Keratinocyte (primary cell): ENCODE results near the gene THBD. TPM values are rescaled to one million over a fixed set of nuclear protein-coding genes. Genes with fewer than 3 reads are reported as not detected.
A peak's percentile ranks its signal among the peaks of the same experiment; 100 is the strongest.

Source experiments
- DNase-seq: peaks from one replicate; pipeline ENCODE4 v3.0.0-alpha.2; 2011; ENCODE audit warnings: low read depth, missing footprints, low spot score
- FAIRE-seq: peaks from 2 replicates; lab custom pipeline; 2011; peaks lifted over from hg19 to GRCh38; lab: Jason Lieb, UNC
- H2AFZ ChIP-seq: 2 replicates; pipeline ENCODE4 v1.6.0; 2012; ENCODE audit warnings: low read length, control low read depth, inconsistent platforms; ENCODE audit not compliant: control insufficient read depth
- H3K27ac ChIP-seq: 2 replicates; pipeline ENCODE4 v1.5.1; 2011; ENCODE audit warnings: low read length; ENCODE audit not compliant: control insufficient read depth, insufficient read depth
- H3K27me3 ChIP-seq: 3 replicates; pipeline ENCODE4 v1.6.0; 2011; ENCODE audit warnings: low read length; ENCODE audit not compliant: control insufficient read depth, insufficient read depth; ENCODE audit errors: extremely low read depth
- H3K36me3 ChIP-seq, 2 experiments: 2 replicates in 1 of 2; 3 replicates in 1 of 2; pipeline ENCODE4 v1.5.1; 2011; ENCODE audit warnings: low read length in 2 of 2, mild to moderate bottlenecking in 1 of 2; ENCODE audit not compliant: control insufficient read depth in 2 of 2, insufficient read depth in 2 of 2; ENCODE audit errors: extremely low read depth in 1 of 2
- H3K4me1 ChIP-seq: 3 replicates; pipeline ENCODE4 v1.5.1; 2011; ENCODE audit warnings: low read length; ENCODE audit not compliant: control insufficient read depth, insufficient read depth; ENCODE audit errors: extremely low read depth
- H3K4me2 ChIP-seq: 3 replicates; pipeline ENCODE4 v1.6.0; 2011; ENCODE audit warnings: low read depth, low read length; ENCODE audit not compliant: control insufficient read depth, insufficient read depth; ENCODE audit errors: extremely low read depth
- H3K4me3 ChIP-seq, 3 experiments: fragments of 200-600 bp in 1 of 3; sonication (generic) in 1 of 3; 2 replicates in 2 of 3; 3 replicates in 1 of 3; pipeline ENCODE4 v1.5.1; 2011 to 2016; ENCODE audit warnings: low read length in 3 of 3, mild to moderate bottlenecking in 3 of 3, control low read depth in 2 of 3, inconsistent platforms in 1 of 3, low read depth in 1 of 3, mixed read lengths in 1 of 3, mixed run types in 1 of 3, moderate library complexity in 1 of 3; ENCODE audit not compliant: control insufficient read depth in 2 of 3, insufficient read depth in 2 of 3; ENCODE audit errors: extremely low read depth in 1 of 3
- H3K79me2 ChIP-seq: 2 replicates; pipeline ENCODE4 v1.6.0; 2012; ENCODE audit warnings: low read length; ENCODE audit not compliant: control insufficient read depth, insufficient read depth
- H3K9ac ChIP-seq: 3 replicates; pipeline ENCODE4 v1.6.0; 2011; ENCODE audit warnings: low read length; ENCODE audit not compliant: control insufficient read depth, insufficient read depth; ENCODE audit errors: extremely low read depth
- H3K9me1 ChIP-seq: 3 replicates; pipeline ENCODE4 v1.6.0; 2011; ENCODE audit warnings: low read length; ENCODE audit not compliant: control insufficient read depth, insufficient read depth; ENCODE audit errors: extremely low read depth
- H3K9me3 ChIP-seq: 2 replicates; pipeline ENCODE4 v1.5.1; 2012; ENCODE audit warnings: low read depth, low read length; ENCODE audit not compliant: control insufficient read depth
- H4K20me1 ChIP-seq: 3 replicates; pipeline ENCODE4 v1.6.0; 2011; ENCODE audit warnings: low read length; ENCODE audit not compliant: control insufficient read depth, insufficient read depth; ENCODE audit errors: extremely low read depth
- EZH2 ChIP-seq: IDR thresholded peaks from one replicate; pipeline ENCODE4 v1.6.1; 2012; ENCODE audit warnings: inconsistent platforms, mild to moderate bottlenecking, low read length, moderate library complexity
- dilution Hi-C: fragments of 300-500 bp; cut with MboI; formaldehyde crosslinking; loops from one replicate; pipeline ENCODE4 v1.7.0; 2020; ENCODE audit warnings: low sequenced_read_pairs; ENCODE audit not compliant: extremely low pct_ligation_motif_present
- polyA plus RNA-seq, 5 experiments: library from polyadenylated mRNA; depleted of rRNA in 3 of 5; stranded (reverse) in 3 of 5; stranded (forward) in 1 of 5; unstranded in 1 of 5; fragments of >200 nt; gene quantifications; 1 replicate in 1 of 5; 2 replicates in 3 of 5; 3 replicates in 1 of 5; pipeline versions ENCODE4 v1.2.1 to v1.2.3, GENCODE V29; 2011 to 2012; ENCODE audit warnings: missing spikeins in 2 of 5, low read depth in 1 of 5, low replicate concordance in 1 of 5
- TF ChIP-seq, protein P1 (sequence below), 3 experiments: IDR thresholded peaks in 1 of 3; conservative IDR thresholded peaks in 1 of 3; optimal IDR thresholded peaks in 1 of 3; 2 replicates in 2 of 3; 3 replicates in 1 of 3; pipeline versions ENCODE3 to v1.5.1; 2011; ENCODE audit warnings: low read length in 3 of 3, mild to moderate bottlenecking in 3 of 3, moderate library complexity in 2 of 3, control low read depth in 1 of 3, inconsistent platforms in 1 of 3; ENCODE audit not compliant: insufficient read depth in 2 of 3; ENCODE audit errors: extremely low read depth in 1 of 3

The THBD gene
- polyA plus RNA-seq, 1 donor (not counting 4 experiments of a cell fraction or from before 2014, with no cell fraction given), result 4.7 TPM

DNA sequence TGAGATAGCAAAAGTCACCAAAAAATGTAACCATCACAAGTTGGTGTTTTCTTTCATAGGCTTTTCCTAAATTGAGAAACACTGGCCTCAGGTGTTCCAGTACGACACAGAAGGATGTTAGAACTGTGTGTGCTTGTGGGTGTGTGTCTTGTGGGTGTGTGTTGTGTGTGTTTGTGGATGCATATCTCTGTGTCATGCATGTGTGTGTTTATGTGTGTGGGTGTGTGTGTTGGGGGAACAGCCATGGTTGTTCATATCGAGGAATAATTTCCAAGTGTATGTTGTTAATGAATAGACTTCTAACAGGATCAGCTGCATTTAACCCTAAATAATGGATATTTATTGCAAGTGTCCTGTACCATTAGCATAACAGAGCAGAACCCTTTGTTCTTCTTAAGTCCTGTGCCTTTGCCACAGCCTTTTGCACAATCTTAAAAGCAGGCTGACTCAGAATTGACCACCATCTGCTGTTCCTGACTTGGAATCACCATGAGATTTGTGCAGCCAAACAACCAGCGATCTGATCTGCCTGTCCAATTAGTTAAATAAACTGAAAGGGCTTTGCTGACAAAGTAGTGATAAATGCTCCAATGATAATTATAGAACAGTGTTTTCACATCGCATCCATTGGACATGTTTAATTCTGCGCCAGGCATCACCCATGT lies 29.0 kb upstream of the THBD start:
- H2AFZ ChIP-seq, result no peak overlapping the region
- no peak overlapping the region for H3K4me3 ChIP-seq
- H3K9me3 ChIP-seq, result no peaks in the 10 kb centered on the region
- no peak for DNase-seq
- H3K4me2 ChIP-seq, result no peak overlapping the region
- H4K20me1 ChIP-seq, result no peaks in the 10 kb centered on the region
- TF ChIP-seq EZH2, result no peak
- H3K79me2 ChIP-seq, result no peaks in the 10 kb centered on the region
- H3K9ac ChIP-seq, result no peak overlapping the region
- H3K27ac ChIP-seq, result no peak overlapping the region
- H3K36me3 ChIP-seq, result no peaks in the 10 kb centered on the region
- no peaks in the 10 kb centered on the region for H3K9me1 ChIP-seq
- no peaks in the 10 kb centered on the region for H3K27me3 ChIP-seq
- no peak for FAIRE-seq
- dilution Hi-C loops, result no loop called here
- H3K4me1 ChIP-seq, result peaks cover 9% of the 10 kb centered on the region

DNA sequence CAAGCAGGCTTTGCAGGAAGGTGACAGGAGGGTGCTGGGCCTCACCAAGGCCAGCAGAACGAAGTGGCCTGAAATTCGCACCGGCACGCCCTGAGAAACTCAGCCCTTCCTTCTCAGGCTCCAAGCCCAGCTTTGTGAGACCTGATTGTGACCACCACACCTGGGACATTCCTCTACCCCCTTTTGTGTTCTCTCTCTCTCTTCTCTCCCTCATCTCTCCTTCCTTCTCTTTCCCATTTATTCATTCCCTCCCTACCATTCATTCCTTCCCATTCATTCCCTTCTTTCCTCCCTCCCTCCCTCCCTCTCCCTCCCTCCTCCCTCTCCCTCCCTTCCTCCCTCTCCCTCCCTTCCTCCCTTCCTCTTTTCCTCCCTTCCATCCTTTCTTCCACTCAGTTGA lies 27.8 kb upstream of the THBD start:
- dilution Hi-C loops, result no loop called here
- no peaks in the 10 kb centered on the region for H3K36me3 ChIP-seq
- no peak overlapping the region for H3K9ac ChIP-seq
- TF ChIP-seq, protein P1, sequence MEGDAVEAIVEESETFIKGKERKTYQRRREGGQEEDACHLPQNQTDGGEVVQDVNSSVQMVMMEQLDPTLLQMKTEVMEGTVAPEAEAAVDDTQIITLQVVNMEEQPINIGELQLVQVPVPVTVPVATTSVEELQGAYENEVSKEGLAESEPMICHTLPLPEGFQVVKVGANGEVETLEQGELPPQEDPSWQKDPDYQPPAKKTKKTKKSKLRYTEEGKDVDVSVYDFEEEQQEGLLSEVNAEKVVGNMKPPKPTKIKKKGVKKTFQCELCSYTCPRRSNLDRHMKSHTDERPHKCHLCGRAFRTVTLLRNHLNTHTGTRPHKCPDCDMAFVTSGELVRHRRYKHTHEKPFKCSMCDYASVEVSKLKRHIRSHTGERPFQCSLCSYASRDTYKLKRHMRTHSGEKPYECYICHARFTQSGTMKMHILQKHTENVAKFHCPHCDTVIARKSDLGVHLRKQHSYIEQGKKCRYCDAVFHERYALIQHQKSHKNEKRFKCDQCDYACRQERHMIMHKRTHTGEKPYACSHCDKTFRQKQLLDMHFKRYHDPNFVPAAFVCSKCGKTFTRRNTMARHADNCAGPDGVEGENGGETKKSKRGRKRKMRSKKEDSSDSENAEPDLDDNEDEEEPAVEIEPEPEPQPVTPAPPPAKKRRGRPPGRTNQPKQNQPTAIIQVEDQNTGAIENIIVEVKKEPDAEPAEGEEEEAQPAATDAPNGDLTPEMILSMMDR (optimal IDR thresholded peaks at IDR 0.05 in 1 of 3, IDR thresholded peaks at IDR 0.05 in 1 of 3, conservative IDR thresholded peaks at IDR 0.05 in 1 of 3; ENCODE audit: extremely low read depth in 1 of 3, insufficient read depth in 2 of 3, low read length in 3 of 3), result no peak
- no peak for TF ChIP-seq EZH2
- no peak overlapping the region for H3K4me3 ChIP-seq
- no peak overlapping the region for H3K27ac ChIP-seq
- H4K20me1 ChIP-seq, result no peaks in the 10 kb centered on the region
- H3K9me1 ChIP-seq, result no peaks in the 10 kb centered on the region
- no peaks in the 10 kb centered on the region for H3K79me2 ChIP-seq
- no peak for DNase-seq
- H3K9me3 ChIP-seq, result no peaks in the 10 kb centered on the region
- H2AFZ ChIP-seq, result no peak overlapping the region
- no peak for FAIRE-seq
- no peaks in the 10 kb centered on the region for H3K4me1 ChIP-seq
- H3K27me3 ChIP-seq, result no peaks in the 10 kb centered on the region
- H3K4me2 ChIP-seq, result no peak overlapping the region

DNA sequence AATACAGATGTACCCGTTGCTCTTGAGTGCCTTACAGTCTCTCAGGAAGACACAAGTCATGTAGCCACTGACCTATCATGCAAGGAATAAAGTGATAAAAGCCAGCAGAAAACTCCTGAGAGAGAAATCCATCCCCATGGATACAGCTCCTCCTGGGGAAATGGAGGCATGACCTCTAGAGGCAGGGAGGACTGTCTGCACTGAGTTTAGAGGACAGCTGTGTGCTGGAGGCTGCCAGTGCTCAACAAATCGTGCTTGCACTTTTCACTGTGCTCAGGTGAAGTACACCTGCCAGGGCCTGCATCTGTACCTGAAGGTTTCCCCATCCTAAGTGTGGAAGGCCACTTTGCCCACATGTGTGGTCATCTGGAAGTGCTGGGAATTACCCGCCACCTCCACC lies 24.6 kb upstream of the THBD start:
- TF ChIP-seq, protein P1 (optimal IDR thresholded peaks at IDR 0.05 in 1 of 3, IDR thresholded peaks at IDR 0.05 in 1 of 3, conservative IDR thresholded peaks at IDR 0.05 in 1 of 3; ENCODE audit: extremely low read depth in 1 of 3, insufficient read depth in 2 of 3, low read length in 3 of 3), result peak in 1 of 3 experiments; percentile 20
- TF ChIP-seq EZH2, result no peak
- H3K9me1 ChIP-seq, result no peaks in the 10 kb centered on the region
- DNase-seq (no peak), FAIRE-seq (no peak)
- no peak overlapping the region for H2AFZ ChIP-seq
- no peak overlapping the region for H3K4me2 ChIP-seq
- H3K27ac ChIP-seq, result no peak overlapping the region
- no peaks in the 10 kb centered on the region for H3K9me3 ChIP-seq
- H3K36me3 ChIP-seq, result no peaks in the 10 kb centered on the region
- no peak overlapping the region for H3K9ac ChIP-seq
- dilution Hi-C loops, result no loop called here
- H4K20me1 ChIP-seq, result no peaks in the 10 kb centered on the region
- no peak overlapping the region for H3K4me3 ChIP-seq
- H3K27me3 ChIP-seq, result no peaks in the 10 kb centered on the region
- no peaks in the 10 kb centered on the region for H3K79me2 ChIP-seq
- no peaks in the 10 kb centered on the region for H3K4me1 ChIP-seq
